ENCODE data around the gene STK36.

STK36 gene

GRCh38 chr2:218643751-218644310 is 28.1 kb upstream of the STK36 start:
- peaks cover 90% of the 10 kb centered on the region for H3K36me3 ChIP-seq
- no peaks in the 10 kb centered on the region for H3K4me1 ChIP-seq (ENCODE audit: control insufficient read depth in 1 of 2, insufficient read depth in 1 of 2, low read depth in 1 of 2, low read length in 1 of 2)
- H3K27ac ChIP-seq = no peak overlapping the region
- no peaks in the 10 kb centered on the region for H3K27me3 ChIP-seq
- no peak overlapping the region for H3K4me3 ChIP-seq (ENCODE audit: low read depth in 1 of 2, low read length in 1 of 2)
- no peak for TF ChIP-seq CTCF (IDR thresholded peaks at IDR 0.05)
- H3K9me3 ChIP-seq = no peaks in the 10 kb centered on the region

- Histone ChIP-seq H3K4me1 (ENCODE audit: control insufficient read depth in 1 of 2, insufficient read depth in 1 of 2, low read depth in 1 of 2, low read length in 1 of 2) (no peaks in the 10 kb centered on the region), H3K36me3 (peaks cover 90% of the 10 kb centered on the region), H3K4me3 (ENCODE audit: low read depth in 1 of 2, low read length in 1 of 2) (no peak overlapping the region), H3K27me3 (no peaks in the 10 kb centered on the region), H3K9me3 (no peaks in the 10 kb centered on the region), H3K27ac (no peak overlapping the region)
- no peak for TF ChIP-seq CTCF (IDR thresholded peaks at IDR 0.05)
These were observed 27.2 kb upstream of the STK36 start for GRCh38 chr2:218644721-218645120.

- Histone ChIP-seq H3K36me3 (peaks cover 92% of the 10 kb centered on the region), H3K27ac (no peak overlapping the region), H3K9me3 (no peaks in the 10 kb centered on the region), H3K4me1 (ENCODE audit: control insufficient read depth in 1 of 2, insufficient read depth in 1 of 2, low read depth in 1 of 2, low read length in 1 of 2) (no peaks in the 10 kb centered on the region), H3K4me3 (ENCODE audit: low read depth in 1 of 2, low read length in 1 of 2) (no peak overlapping the region), H3K27me3 (no peaks in the 10 kb centered on the region)
- TF ChIP-seq CTCF (IDR thresholded peaks at IDR 0.05) = no peak
These were observed 26.8 kb upstream of the STK36 start for GRCh38 chr2:218645126-218645525.

DNA sequence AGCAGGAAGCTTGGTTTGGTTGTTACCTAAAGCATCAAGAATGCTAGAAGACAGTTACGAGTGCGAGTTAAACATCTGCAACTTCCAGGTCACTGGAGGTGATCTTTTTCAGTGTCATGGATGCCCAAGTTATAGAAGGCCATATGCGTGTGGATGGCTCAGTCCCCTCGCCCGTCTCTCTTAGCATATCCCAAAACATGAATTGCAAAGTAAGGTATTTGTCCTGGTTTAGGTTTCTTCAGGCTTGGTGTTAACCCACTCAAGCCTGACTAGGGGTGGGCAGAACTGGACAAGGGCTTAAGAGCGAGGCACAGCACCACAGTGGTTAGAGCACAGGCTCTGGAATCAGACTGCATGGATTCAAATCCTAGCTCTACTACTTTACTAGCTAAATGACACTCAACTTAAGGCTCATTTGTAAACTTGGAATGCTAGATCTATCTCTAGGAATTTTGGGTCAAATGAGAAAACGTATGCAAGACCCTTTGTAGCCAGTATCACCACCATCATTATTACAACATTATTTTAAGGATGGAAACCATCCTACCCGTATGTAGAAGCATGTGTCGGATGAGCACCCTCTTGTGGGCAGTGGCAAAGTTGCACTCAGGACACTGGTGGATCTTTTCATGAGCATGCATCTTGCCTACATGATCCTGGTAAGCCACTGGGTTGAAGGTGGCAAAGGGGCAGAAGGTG is 23.6 kb upstream of the STK36 start:
- Histone ChIP-seq H3K27me3 (no peaks in the 10 kb centered on the region), H3K4me1 (ENCODE audit: control insufficient read depth in 1 of 2, insufficient read depth in 1 of 2, low read depth in 1 of 2, low read length in 1 of 2) (no peaks in the 10 kb centered on the region), H3K36me3 (peaks cover 96% of the 10 kb centered on the region), H3K4me3 (ENCODE audit: low read depth in 1 of 2, low read length in 1 of 2) (no peak overlapping the region), H3K27ac (no peak overlapping the region), H3K9me3 (no peaks in the 10 kb centered on the region)
- TF ChIP-seq CTCF (IDR thresholded peaks at IDR 0.05) = peak; percentile 59

GRCh38 chr2:218648787-218649100 is 23.1 kb upstream of the STK36 start:
- TF ChIP-seq CTCF (IDR thresholded peaks at IDR 0.05) = peak; percentile 16
- no peaks in the 10 kb centered on the region for H3K27me3 ChIP-seq
- no peaks in the 10 kb centered on the region for H3K4me1 ChIP-seq (ENCODE audit: control insufficient read depth in 1 of 2, insufficient read depth in 1 of 2, low read depth in 1 of 2, low read length in 1 of 2)
- H3K4me3 ChIP-seq (ENCODE audit: low read depth in 1 of 2, low read length in 1 of 2) = no peak overlapping the region
- peaks cover 96% of the 10 kb centered on the region for H3K36me3 ChIP-seq
- H3K9me3 ChIP-seq = no peaks in the 10 kb centered on the region
- H3K27ac ChIP-seq = no peak overlapping the region

Measured in neutrophil (primary cell).